NB4 (cell line): ENCODE measurements around the gene NOB1.

ENCODE experiments used
- TF ChIP-seq, protein P1 (sequence below): IDR thresholded peaks from 2 replicates; pipeline ENCODE4 v1.6.1; 2011; ENCODE audit warnings: low read depth, low read length
- TF ChIP-seq, protein P2 (sequence below): IDR thresholded peaks from one replicate; pipeline ENCODE4 v1.5.1; 2012; ENCODE audit warnings: low read depth, low read length

DNA sequence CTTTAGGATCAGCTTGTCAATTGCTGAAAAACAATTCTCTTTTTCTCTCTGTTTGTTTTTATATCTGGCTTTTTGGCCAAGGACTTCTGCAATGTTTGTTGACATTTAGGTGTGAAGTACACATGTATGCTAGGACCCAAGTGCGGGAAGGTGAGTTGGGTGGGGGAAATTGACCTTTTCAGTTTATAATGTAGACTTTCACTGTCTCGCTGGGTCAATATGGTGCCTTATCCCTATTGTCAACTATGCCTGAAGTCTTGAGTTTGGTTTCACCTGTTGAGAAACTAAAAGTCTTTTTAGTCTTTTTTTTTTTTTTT lies 16.9 kb upstream of the NOB1 start:
- TF ChIP-seq, protein P1, sequence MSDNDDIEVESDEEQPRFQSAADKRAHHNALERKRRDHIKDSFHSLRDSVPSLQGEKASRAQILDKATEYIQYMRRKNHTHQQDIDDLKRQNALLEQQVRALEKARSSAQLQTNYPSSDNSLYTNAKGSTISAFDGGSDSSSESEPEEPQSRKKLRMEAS, result no peak
- TF ChIP-seq, protein P2, sequence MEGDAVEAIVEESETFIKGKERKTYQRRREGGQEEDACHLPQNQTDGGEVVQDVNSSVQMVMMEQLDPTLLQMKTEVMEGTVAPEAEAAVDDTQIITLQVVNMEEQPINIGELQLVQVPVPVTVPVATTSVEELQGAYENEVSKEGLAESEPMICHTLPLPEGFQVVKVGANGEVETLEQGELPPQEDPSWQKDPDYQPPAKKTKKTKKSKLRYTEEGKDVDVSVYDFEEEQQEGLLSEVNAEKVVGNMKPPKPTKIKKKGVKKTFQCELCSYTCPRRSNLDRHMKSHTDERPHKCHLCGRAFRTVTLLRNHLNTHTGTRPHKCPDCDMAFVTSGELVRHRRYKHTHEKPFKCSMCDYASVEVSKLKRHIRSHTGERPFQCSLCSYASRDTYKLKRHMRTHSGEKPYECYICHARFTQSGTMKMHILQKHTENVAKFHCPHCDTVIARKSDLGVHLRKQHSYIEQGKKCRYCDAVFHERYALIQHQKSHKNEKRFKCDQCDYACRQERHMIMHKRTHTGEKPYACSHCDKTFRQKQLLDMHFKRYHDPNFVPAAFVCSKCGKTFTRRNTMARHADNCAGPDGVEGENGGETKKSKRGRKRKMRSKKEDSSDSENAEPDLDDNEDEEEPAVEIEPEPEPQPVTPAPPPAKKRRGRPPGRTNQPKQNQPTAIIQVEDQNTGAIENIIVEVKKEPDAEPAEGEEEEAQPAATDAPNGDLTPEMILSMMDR, result no peak
